Ishikawa (cell line): ENCODE measurements around the gene MAP7.
A peak's percentile ranks its signal among the peaks of the same experiment; 100 is the strongest.

Experiments
- CEBPB ChIP-seq: IDR thresholded peaks from 2 replicates; pipeline ENCODE4 v1.6.1; 2012
- CREB1 ChIP-seq: IDR thresholded peaks from 2 replicates; pipeline ENCODE4 v1.6.1; 2012; ENCODE audit warnings: low read depth
- EGR1 ChIP-seq: IDR thresholded peaks from 2 replicates; pipeline ENCODE4 v1.6.1; 2012
- EP300 ChIP-seq: IDR thresholded peaks from 2 replicates; pipeline ENCODE4 v1.6.1; 2012; ENCODE audit warnings: borderline replicate concordance
- FOXM1 ChIP-seq: IDR thresholded peaks from 2 replicates; pipeline ENCODE4 v1.6.1; 2012; ENCODE audit warnings: low read depth, borderline replicate concordance
- NFIC ChIP-seq: IDR thresholded peaks from 2 replicates; pipeline ENCODE4 v1.6.1; 2012
- RAD21 ChIP-seq: IDR thresholded peaks from 2 replicates; pipeline ENCODE4 v1.6.1; 2012; ENCODE audit warnings: low read depth
- TAF1 ChIP-seq: IDR thresholded peaks from 2 replicates; pipeline ENCODE4 v1.6.1; 2012; ENCODE audit warnings: low read depth, mild to moderate bottlenecking
- TCF12 ChIP-seq: IDR thresholded peaks from 2 replicates; pipeline ENCODE4 v1.6.1; 2012; ENCODE audit warnings: low read depth
- TEAD4 ChIP-seq: IDR thresholded peaks from 2 replicates; pipeline ENCODE4 v1.6.1; 2012
- YY1 ChIP-seq: IDR thresholded peaks from 2 replicates; pipeline ENCODE4 v1.6.1; 2012; ENCODE audit warnings: low read depth
- ZBTB7A ChIP-seq: IDR thresholded peaks from 2 replicates; pipeline ENCODE4 v1.6.1; 2012; ENCODE audit warnings: low read depth
- TF ChIP-seq, protein P1 (sequence below): IDR thresholded peaks from 2 replicates; pipeline ENCODE4 v1.6.1; 2012
- TF ChIP-seq, protein P2 (sequence below): IDR thresholded peaks from 2 replicates; pipeline ENCODE4 v1.6.1; 2012
- TF ChIP-seq, protein P3 (sequence below): IDR thresholded peaks from 2 replicates; pipeline ENCODE4 v1.6.1; 2012; ENCODE audit warnings: low read depth, mild to moderate bottlenecking

Gene MAP7

DNA sequence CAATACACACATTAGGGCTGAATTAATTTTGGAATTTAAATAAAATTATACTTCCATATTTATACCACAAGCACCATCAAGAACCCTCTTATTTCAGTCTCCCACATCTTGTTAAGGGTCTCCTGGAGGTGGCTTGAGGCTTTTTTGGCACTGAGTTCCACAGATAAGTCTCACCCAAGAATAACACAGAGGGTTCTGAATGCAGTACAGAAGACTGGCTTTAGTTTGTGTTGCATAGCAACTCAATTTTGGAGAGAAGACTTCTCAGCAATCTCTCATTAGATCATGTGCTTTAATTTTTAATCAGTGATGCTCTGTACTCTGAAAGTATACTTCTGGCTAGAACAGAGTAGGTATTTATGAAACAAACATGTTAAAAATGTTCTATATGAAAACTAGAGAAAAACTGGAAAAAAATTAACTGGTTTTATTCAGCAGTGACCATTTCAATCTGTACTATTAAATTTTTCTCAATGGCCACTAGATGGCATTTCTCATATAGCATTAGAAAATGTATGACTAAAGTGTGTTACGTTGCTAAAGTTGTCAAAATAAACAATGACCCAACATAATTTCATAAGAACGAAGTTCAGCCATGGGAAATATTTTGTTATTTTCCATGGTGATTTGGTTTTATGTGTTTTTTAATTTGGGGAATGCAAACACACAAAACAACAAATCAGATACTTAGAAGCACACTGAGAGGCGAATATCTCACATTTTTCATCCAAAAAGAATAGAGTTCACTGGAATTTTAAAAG, 32.7 kb upstream of the MAP7 start:
- TF ChIP-seq, protein P1, sequence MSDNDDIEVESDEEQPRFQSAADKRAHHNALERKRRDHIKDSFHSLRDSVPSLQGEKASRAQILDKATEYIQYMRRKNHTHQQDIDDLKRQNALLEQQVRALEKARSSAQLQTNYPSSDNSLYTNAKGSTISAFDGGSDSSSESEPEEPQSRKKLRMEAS, result no peak
- peak; percentile 54 for TF ChIP-seq RAD21

DNA sequence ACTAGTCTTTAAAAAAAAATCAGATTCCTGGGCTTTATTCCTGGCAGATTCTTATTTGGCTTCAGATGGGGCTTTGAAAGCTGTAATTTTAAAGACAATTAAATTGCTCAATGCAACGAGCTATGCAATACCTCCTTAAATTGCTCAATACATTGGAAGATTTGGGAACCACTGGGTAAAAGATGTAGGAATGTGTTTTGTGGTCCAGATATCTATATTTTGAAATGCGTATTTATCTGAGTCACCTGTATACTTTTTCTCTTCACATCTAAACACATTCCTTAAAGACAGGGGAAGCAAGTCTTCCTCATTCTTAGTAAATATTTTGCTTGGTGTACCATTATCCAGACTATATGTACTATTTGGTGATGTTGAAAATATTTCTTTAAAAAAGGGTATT, 29.6 kb upstream of the MAP7 start:
- no peak for TF ChIP-seq FOXM1
- TF ChIP-seq, protein P2, sequence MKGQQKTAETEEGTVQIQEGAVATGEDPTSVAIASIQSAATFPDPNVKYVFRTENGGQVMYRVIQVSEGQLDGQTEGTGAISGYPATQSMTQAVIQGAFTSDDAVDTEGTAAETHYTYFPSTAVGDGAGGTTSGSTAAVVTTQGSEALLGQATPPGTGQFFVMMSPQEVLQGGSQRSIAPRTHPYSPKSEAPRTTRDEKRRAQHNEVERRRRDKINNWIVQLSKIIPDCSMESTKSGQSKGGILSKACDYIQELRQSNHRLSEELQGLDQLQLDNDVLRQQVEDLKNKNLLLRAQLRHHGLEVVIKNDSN, result no peak
- no peak for TF ChIP-seq EGR1
- no peak for TF ChIP-seq TAF1

DNA sequence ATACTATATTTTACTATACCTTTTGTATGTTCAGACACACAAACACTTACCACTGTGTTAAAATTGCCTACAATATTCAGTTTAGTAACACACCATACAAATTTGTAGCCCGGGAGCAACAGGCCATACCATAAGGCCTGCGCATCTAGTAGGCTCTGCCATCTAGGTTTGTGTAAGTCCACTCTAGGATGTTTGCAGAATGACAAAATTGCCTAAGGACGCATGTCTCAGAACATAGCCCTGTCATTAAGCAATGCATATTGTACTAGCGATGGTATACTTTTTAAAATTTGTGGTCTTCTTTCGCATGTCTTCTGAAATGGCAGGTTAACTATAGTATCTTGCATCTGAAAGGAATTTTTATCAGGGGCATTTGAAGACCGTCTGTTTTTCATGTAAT, 26.6 kb upstream of the MAP7 start:
- TF ChIP-seq EGR1, result no peak
- TF ChIP-seq, protein P3, sequence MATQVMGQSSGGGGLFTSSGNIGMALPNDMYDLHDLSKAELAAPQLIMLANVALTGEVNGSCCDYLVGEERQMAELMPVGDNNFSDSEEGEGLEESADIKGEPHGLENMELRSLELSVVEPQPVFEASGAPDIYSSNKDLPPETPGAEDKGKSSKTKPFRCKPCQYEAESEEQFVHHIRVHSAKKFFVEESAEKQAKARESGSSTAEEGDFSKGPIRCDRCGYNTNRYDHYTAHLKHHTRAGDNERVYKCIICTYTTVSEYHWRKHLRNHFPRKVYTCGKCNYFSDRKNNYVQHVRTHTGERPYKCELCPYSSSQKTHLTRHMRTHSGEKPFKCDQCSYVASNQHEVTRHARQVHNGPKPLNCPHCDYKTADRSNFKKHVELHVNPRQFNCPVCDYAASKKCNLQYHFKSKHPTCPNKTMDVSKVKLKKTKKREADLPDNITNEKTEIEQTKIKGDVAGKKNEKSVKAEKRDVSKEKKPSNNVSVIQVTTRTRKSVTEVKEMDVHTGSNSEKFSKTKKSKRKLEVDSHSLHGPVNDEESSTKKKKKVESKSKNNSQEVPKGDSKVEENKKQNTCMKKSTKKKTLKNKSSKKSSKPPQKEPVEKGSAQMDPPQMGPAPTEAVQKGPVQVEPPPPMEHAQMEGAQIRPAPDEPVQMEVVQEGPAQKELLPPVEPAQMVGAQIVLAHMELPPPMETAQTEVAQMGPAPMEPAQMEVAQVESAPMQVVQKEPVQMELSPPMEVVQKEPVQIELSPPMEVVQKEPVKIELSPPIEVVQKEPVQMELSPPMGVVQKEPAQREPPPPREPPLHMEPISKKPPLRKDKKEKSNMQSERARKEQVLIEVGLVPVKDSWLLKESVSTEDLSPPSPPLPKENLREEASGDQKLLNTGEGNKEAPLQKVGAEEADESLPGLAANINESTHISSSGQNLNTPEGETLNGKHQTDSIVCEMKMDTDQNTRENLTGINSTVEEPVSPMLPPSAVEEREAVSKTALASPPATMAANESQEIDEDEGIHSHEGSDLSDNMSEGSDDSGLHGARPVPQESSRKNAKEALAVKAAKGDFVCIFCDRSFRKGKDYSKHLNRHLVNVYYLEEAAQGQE, result no peak
- TF ChIP-seq CREB1, result no peak
- TF ChIP-seq EP300, result no peak
- no peak for TF ChIP-seq ZBTB7A
- no peak for TF ChIP-seq RAD21
- TF ChIP-seq CEBPB, result no peak
- no peak for TF ChIP-seq TCF12
- TF ChIP-seq TEAD4, result no peak
- TF ChIP-seq, protein P2, result no peak
- no peak for TF ChIP-seq YY1
- TF ChIP-seq, protein P1, result no peak
- TF ChIP-seq NFIC, result no peak
- TF ChIP-seq TAF1, result no peak
- no peak for TF ChIP-seq FOXM1

DNA sequence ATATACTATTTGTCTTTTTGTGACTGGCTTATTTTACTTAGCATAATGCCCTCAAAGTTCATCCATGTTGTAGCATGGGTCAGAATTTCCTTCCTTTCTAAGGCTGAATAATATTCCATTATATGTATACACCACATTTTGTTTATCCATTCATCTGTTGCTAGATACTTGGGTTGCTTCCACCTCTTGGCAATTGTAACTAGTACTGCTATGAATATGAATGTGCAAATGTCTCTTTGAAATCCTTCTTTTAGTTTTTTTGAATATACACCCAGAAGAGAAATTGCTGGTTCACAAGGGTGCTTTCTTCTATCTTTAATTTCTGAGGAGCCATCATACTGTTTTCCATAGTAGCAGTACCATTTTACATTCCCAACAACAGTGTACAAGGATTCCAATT, 21.3 kb upstream of the MAP7 start:
- TF ChIP-seq, protein P1, result no peak
- TF ChIP-seq TAF1, result no peak
- TF ChIP-seq TCF12, result no peak
- TF ChIP-seq, protein P3, result no peak
- TF ChIP-seq EP300, result no peak

DNA sequence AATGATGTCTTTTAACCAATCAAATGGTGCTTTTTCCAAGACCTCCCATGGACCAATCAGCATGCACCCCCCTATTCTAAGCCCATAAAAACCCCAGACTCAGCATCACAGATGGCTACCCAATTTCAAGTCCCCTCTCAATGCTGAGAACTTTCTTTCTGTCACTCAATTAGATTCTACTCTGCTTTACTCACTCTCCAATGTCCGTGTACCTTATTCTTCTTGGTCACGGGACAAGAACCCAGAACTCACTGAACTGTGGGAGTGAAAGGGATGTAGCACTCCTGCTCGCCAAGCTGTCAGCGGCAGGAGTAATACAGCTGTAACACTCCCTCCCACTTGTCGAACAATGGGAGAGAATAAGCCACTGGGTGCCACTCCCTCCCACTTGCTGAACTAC, 20.8 kb upstream of the MAP7 start:
- no peak for TF ChIP-seq TEAD4
- no peak for TF ChIP-seq RAD21
- no peak for TF ChIP-seq TCF12
- TF ChIP-seq CREB1, result no peak
- no peak for TF ChIP-seq NFIC
- TF ChIP-seq, protein P2, result no peak

DNA sequence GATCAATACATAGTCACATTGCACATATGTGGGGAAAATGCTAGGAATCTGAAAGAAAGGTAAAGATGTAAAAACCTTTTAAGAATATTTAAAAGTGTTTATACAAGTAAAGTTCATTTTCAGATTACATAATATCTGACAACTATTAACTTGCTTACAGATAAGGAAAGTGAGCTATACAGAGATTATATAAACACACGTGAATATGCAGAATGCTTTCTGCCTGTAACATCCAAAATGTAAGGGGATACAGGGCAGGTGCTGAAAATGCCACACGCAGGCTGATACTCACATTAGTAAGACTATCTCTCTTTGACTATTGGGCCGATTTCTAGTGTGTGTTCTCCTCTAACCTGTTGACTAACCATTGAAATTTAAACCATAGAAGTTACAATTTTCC, 17.9 kb upstream of the MAP7 start:
- TF ChIP-seq FOXM1, result no peak
- no peak for TF ChIP-seq EGR1
- no peak for TF ChIP-seq ZBTB7A
- TF ChIP-seq NFIC, result no peak
- TF ChIP-seq, protein P1, result no peak
- no peak for TF ChIP-seq CEBPB
- no peak for TF ChIP-seq EP300
- no peak for TF ChIP-seq CREB1
- TF ChIP-seq, protein P3, result no peak
- no peak for TF ChIP-seq RAD21
- TF ChIP-seq TEAD4, result no peak
- no peak for TF ChIP-seq YY1
- TF ChIP-seq TCF12, result no peak
- no peak for TF ChIP-seq TAF1
- TF ChIP-seq, protein P2, result no peak
